Hepatic stellate cell (primary cell): Measurements from ENCODE around the gene CA5A.
"Not testable (repeated sequence)": the region's sequence is repeated elsewhere in the genome, so short reads cannot be mapped to it uniquely, and the experiment has no call there.

Experiments used
- DNase-seq: peaks from one replicate; pipeline ENCODE4 v3.0.0; 2011; ENCODE audit warnings: low spot score

The CA5A gene

GRCh38 chr16:87865902-87866555 is 70.3 kb downstream of the CA5A start:
- not testable (repeated sequence) for DNase-seq

GRCh38 chr16:87864331-87864989 is 71.9 kb downstream of the CA5A start:
- DNase-seq, result no peak

GRCh38 chr16:87863327-87863635 is 73.0 kb downstream of the CA5A start:
- not testable (repeated sequence) for DNase-seq

- not testable (repeated sequence) for DNase-seq
These were observed 73.6 kb downstream of the CA5A start for GRCh38 chr16:87862597-87863326.

- not testable (repeated sequence) for DNase-seq
These were observed 74.8 kb downstream of the CA5A start for GRCh38 chr16:87861300-87862099.

GRCh38 chr16:87860553-87861299 is 75.6 kb downstream of the CA5A start:
- peak; percentile 63 for DNase-seq

- not testable (repeated sequence) for DNase-seq
These were observed 78.0 kb downstream of the CA5A start for GRCh38 chr16:87858151-87858993.

- no peak for DNase-seq
These were observed 79.5 kb downstream of the CA5A start for GRCh38 chr16:87856791-87857228.

- DNase-seq, result peak; percentile 74
These were observed 80.2 kb downstream of the CA5A start for GRCh38 chr16:87855852-87856715.

- no peak for DNase-seq
These were observed 81.2 kb downstream of the CA5A start for GRCh38 chr16:87854907-87855683.

GRCh38 chr16:87854053-87854906 is 82.0 kb downstream of the CA5A start:
- DNase-seq, result no peak

GRCh38 chr16:87853411-87854052 is 82.8 kb downstream of the CA5A start:
- peak; percentile 98 for DNase-seq

- no peak for DNase-seq
These were observed 84.7 kb downstream of the CA5A start for GRCh38 chr16:87851601-87852000.

- no peak for DNase-seq
These were observed 85.2 kb downstream of the CA5A start for GRCh38 chr16:87851141-87851587.

GRCh38 chr16:87850009-87851006 is 86.0 kb downstream of the CA5A start:
- peak; percentile 84 for DNase-seq

GRCh38 chr16:87849419-87850008 is 86.8 kb downstream of the CA5A start:
- DNase-seq, result no peak
